Prostate gland (tissue), 2 donors: ENCODE measurements around the gene PRKG1.

Experiments used
- POLR2A ChIP-seq: fragments of 450-650 bp; IDR thresholded peaks from one replicate; pipeline ENCODE4 v1.6.1; 2016; ENCODE audit warnings: antibody characterized with exemption, mild to moderate bottlenecking
- POLR2AphosphoS5 ChIP-seq: sonication (generic); formaldehyde crosslinking; IDR thresholded peaks from one replicate; pipeline ENCODE4 v1.6.1; 2017; ENCODE audit warnings: antibody characterized with exemption
- TF ChIP-seq, protein P1 (sequence below), 4 experiments: fragments of 200-600 bp in 2 of 4; fragments of 450-650 bp in 2 of 4; sonication (generic) in 2 of 4; IDR thresholded peaks; 1 replicate in 3 of 4; 2 replicates in 1 of 4; pipeline ENCODE4 v1.5.1; 2016 to 2019; ENCODE audit warnings: antibody characterized with exemption in 4 of 4, mild to moderate bottlenecking in 2 of 4, moderate library complexity in 2 of 4

- TF ChIP-seq, protein P1, sequence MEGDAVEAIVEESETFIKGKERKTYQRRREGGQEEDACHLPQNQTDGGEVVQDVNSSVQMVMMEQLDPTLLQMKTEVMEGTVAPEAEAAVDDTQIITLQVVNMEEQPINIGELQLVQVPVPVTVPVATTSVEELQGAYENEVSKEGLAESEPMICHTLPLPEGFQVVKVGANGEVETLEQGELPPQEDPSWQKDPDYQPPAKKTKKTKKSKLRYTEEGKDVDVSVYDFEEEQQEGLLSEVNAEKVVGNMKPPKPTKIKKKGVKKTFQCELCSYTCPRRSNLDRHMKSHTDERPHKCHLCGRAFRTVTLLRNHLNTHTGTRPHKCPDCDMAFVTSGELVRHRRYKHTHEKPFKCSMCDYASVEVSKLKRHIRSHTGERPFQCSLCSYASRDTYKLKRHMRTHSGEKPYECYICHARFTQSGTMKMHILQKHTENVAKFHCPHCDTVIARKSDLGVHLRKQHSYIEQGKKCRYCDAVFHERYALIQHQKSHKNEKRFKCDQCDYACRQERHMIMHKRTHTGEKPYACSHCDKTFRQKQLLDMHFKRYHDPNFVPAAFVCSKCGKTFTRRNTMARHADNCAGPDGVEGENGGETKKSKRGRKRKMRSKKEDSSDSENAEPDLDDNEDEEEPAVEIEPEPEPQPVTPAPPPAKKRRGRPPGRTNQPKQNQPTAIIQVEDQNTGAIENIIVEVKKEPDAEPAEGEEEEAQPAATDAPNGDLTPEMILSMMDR (IDR thresholded peaks at IDR 0.05), result no peak
- TF ChIP-seq POLR2A (no peak), POLR2AphosphoS5 (no peak)
These were observed 890.3 kb downstream of the PRKG1 start for GRCh38 chr10:51964630-51965029.
